Bone marrow (tissue), 2 donors: ENCODE results near the gene DDX54.
"Not testable (repeated sequence)": the region's sequence is repeated elsewhere in the genome, so short reads cannot be mapped to it uniquely, and the experiment has no call there.

Experiments
- DNase-seq, 2 donors: peaks; one replicate each; lab custom pipeline; 2025; lab: John Stamatoyannopoulos, UW

Gene DDX54

DNA sequence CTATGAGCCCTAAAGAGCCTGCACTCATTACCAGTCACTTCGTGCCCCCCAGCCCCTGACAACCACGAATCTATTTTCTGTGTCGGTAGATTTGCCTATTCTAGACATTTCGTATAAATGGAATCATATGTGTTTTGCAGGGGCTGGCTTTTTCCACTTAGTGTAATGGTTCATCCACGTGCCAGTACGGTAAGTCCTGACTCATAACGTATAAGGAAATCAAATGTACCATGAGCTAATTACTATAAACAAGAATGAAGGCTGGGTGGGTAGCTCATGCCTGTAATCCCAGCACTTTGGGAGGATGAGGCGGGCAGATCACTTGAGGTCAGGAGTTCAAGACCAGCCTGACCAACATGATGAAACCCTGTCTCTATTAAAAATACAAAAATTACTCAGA, 67.6 kb downstream of the DDX54 start:
- not testable (repeated sequence) for DNase-seq

DNA sequence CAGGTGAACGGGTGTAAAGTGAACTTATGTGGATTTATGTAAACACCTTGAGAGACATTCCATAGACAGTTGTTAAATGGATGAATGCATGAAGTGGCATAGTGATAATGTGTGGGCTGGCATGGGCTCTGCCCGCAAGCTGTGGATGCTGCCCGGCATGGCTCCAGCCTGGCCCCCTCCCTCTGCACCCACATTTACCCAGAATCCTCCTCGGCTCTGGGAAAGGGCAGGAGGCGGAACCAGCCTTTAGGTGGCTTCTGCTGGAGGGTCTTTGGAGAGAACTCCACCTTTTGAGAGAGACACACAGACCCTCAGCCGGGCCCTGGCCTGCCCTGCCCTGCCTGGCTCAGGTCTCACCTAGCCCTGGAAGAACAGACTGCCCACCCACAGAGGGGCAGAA, 68.4 kb downstream of the DDX54 start:
- DNase-seq = no peak

DNA sequence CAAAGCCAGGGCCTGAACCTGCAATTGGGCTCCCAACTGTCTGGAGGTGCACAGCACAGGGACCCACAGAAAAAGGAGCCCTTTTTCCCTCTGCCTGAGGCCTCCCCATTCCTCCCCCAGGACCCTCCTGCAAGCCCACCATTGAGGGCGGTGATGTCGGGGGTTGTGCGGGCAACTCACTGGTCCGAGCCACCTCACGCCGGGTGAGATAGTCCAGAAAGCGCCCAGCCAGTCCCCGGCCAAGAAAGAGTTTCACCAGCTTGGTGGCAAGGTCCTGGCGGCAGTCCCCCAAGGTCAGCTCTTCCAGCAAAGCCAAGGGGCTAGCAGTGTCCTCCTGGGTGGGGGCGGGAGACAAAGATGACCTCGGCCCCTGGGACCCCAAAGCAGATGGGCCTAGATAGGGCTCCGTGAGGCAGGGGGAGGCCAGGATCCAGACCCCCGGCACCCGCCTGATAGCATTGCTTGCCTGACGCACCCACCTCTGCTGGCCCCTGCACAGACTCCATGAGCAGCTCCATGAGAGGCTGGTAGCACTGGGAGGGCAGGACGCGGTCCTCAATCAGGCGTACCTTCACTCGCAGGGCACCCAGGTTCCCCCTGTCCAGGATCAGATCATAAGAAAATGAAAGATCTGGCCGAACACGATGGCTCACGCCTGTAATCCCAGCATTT, 69.7 kb downstream of the DDX54 start:
- DNase-seq = no peak

DNA sequence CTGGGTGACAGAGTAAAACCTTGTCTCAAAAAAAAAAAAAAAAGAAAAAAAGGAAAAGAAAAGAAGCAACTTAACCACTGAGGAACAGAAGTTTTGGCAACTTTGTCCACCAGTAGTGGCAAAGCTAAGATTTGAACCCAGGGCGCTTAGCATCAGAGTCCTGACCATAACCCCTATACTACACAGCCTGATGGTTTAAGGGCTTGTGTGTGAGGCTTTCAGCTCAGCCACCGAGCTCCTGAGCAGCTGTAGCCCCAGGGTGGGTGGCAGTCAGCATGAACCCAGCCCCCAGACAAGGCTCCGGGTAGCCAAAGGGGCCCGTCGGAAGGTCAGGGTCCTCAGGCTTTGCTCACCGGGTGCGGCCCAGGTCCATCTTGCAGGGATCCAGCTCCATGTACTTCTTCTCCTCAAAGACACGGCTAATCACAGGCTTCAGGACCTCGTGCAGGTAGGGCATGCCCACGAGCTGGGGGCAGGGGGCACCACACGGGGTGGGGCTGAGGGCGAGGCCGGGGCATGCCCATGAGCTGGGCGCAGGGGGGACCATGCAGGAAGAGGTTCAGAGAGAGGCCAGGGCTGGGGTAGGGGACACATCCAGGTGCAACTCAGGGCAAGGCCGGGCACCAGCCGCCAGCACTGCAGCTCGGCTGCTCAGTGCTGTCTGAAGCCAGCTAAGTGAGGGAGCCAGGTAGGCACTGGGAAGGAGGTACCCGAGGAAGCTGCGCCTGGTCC, 70.7 kb downstream of the DDX54 start:
- no peak for DNase-seq

DNA sequence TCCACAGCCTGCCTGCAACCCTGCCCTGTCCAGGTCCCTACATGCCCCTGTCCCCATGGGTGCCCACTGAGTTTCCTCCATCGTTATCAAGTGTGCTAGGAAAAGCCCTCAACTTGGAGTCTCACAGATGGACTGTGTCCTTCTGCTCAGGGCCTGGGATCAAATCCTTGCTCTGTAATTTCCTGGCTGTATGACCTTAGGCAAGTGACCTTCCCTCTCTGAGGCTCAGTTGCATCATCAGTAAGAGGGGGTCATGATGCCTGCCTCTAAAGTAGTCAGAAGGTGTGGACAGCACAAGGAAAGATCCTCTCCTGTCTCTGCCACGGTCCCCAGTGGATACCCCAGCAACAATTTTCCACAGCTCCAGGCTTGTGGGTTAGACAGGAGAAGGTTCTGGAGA, 71.9 kb downstream of the DDX54 start:
- DNase-seq = no peak

DNA sequence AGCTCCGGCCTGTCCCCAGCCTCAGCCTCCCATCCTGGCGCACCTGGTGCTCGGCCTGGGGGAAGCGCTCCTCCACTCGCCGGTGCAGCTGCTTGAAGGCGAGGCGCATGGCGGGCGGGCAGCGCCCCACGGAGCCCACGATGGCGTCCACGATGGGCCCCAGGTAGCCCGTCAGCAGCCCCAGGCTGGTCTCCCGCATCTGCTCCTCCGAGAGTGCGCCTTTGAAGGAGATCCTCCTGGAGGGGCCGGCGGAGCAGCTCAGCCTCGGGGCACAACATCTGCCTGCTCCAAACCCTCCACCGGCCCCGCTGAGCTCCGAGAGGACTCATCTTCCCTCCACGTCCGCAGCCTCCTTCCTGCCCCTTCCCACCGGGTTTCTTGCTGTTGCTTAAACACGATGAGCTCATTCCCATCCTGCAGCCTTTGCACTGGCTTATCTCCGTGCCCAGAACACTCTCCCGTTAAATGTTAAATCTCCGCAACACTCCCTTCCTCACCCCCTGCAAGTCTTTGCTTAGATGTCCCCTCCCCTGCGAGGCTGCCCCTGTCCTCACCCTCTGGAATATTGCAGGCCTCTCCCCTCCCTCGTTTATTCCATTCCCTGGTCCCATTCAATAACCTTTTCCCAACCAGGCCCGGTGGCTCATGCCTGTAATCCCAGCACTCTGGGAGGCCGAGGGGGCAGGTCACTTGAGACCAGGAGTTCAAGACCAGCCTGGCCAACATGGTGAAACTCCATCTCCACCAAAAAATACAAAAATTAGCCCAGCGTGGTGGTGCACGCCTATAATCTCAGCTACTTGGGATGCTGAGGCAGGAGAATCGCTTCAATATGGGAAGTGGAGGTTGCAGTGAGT, 73.0 kb downstream of the DDX54 start:
- DNase-seq = no peak

DNA sequence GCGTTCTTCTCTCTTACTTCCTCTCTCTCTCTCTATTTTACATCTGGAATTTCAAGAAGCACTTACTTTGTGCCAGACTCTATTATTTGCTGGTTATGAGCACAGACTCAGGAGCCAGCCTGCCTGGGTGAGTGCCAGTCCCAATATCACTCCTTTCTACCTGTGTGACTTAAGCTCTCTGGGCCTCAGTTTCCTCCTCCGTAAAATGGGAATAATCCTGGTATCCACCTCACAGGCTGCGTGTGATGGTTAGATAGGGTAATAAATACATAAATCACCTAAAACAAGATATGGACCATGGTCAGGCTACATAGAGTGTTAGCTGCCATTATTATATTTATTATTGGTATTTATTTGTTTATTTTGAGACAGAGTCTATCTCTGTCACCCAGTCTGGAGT, 74.0 kb downstream of the DDX54 start:
- DNase-seq = no peak

DNA sequence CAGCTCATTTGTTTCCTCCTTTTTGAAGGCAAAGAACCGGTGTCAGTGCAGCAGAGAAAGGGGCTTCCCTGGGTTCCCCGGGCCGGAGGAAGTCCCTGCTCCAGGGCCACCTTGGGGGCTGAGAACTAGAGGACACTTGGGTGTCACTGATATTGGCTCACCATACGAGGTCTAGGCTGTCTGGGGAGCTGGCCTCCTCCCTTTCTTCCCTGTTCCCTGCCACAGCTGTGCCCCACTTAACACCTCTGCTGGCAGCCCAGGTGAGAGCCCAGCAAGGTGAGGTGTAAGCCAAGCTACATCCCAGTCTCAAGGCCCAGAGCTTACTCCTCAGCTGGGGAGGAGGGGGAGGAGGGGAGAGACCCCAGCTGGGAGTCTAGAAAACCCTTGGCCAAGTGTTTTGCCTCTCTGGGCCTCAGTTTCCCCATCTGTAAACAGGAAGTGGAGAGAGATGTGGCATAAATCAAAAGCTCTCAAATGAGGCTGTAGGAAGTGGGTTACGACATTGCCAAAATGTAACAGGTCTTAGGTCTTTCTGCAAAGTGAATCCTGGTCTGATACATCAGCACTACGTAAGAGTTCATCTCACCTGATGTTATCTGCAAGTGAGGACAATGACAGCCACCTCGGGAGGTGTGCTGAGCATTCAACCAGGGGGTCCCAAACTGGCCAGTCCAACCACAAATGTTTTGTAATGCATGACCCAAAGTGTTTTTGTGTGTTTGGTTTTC, 75.2 kb downstream of the DDX54 start:
- DNase-seq = no peak

DNA sequence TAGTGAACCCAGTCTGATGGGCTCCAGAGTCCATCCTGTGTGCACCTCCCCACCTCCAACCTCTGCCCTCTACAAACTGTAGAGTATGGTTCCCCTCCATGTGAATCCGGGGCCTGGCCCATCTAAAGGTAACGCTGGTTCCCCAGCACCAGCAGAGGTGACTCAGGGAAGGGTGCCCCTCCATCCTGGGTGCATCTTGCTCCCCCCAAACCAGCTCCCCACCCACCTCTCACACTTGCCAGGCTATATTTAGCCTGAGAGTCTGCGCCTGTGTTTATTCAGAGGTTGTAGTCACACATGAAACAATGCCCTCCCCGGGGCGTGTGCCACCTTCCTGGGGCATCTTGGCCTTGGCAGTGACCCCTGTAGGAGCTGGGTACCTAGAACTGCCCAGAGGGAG, 75.9 kb downstream of the DDX54 start:
- no peak for DNase-seq

DNA sequence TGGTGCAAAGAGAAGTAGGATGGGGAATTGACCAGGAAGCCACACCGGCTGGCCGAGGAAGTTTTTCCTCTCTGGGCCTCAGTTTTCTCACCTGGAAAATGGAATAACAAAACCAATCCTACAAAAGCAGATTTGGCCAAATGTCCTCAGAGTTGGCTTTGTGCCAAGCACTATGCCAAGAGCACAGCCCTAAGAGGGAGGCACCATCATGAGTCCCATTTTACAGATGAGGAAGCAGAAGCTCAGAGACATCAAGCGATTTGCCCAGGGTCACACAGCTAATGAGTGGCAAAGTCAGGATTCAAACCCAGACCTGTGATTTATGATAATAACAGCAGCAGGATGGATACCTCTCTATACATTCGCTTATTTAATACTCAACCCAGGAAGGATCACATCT, 77.0 kb downstream of the DDX54 start:
- DNase-seq = no peak
